Peyer's patch (tissue), 4 donors: ENCODE results near the gene SERPINH1.

ENCODE experiments used
- CTCF ChIP-seq, 6 experiments: fragments of 450-650 bp in 4 of 6; fragments of 200-600 bp in 2 of 6; sonication (generic) in 1 of 6; IDR thresholded peaks; one replicate each; pipeline ENCODE4 v1.5.1; 2017 to 2019; ENCODE audit warnings: antibody characterized with exemption in 6 of 6, mild to moderate bottlenecking in 3 of 6, moderate library complexity in 1 of 6
- POLR2A ChIP-seq, 2 donors: fragments of 450-650 bp; IDR thresholded peaks; one replicate each; pipeline ENCODE4 v1.5.1; 2017; ENCODE audit warnings: antibody characterized with exemption in 2 of 2, mild to moderate bottlenecking in 2 of 2, moderate library complexity in 2 of 2

DNA sequence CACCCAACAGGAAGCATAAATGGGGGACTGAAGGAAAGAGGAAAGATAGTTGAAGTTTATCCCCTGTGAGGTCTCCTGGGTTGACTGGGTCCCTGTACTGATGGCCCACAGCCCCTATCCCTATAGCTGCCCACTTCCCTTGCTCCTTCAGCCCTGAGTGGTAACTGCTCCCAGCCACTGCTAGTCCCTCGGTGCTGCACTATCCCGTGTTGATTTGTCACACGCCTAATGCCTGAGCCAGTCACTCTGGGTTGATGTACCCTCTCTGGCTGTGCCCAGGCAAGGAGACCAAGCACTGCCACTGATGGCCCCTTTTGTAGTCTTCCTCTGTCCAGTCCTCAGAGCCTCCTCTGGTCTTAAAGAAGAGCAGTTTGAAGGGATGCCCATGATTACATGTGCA lies 45.9 kb upstream of the SERPINH1 start:
- TF ChIP-seq CTCF (IDR thresholded peaks at IDR 0.05) (no peak), POLR2A (IDR thresholded peaks at IDR 0.05) (no peak)
